HG03442 (cell line): Measurements from ENCODE around the gene FZD4.
"Not testable (repeated sequence)": the region's sequence is repeated elsewhere in the genome, so short reads cannot be mapped to it uniquely, and the experiment has no call there.

Experiments used
- ATAC-seq: cut with Tn5 transposase; IDR thresholded peaks from one replicate; pipeline ENCODE4 v1.9.1; 2021; ENCODE audit warnings: mild to moderate bottlenecking, moderate library complexity; ENCODE audit not compliant: unreplicated experiment

Gene FZD4

DNA sequence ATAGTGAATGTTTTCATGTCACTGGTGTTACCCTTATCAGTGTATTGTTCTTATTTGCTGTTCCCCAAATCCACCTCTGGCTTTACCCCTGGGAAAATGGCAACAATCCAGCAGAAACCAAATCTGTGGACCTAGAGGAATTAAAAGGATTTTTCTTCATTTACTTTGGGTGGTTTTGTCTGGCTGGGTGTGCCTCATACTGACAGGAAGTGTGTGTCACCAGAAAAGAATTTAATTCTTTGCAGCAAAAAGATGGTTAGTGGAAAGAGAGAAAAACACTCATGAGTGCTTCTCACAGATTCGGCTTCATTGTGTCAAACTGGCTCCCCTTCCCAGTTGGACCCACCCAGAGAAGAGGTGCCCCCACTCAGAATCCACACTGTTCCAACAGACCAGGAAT lies 38.9 kb downstream of the FZD4 start:
- ATAC-seq, result no peak

DNA sequence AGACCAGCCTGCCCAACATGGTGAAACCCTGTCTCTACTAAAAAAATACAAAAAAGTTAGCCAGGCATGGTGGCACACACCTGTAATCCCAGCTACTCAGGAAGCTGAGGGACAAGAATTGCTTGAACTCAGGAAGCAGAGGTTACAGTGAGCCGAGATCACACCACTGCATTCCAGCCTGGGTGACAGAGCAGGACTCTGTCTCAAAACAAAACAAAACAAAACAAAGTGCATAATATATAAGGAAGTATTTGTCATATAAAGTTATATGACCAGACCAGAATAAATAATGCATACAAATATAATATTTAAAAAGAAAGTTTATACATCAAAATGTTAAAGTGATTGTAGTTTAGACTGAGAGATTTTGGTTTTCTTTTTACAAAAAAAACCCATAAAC lies 39.3 kb downstream of the FZD4 start:
- ATAC-seq, result not testable (repeated sequence)

GRCh38 chr11:86914865-86915519 lies 40.2 kb downstream of the FZD4 start:
- no peak for ATAC-seq

DNA sequence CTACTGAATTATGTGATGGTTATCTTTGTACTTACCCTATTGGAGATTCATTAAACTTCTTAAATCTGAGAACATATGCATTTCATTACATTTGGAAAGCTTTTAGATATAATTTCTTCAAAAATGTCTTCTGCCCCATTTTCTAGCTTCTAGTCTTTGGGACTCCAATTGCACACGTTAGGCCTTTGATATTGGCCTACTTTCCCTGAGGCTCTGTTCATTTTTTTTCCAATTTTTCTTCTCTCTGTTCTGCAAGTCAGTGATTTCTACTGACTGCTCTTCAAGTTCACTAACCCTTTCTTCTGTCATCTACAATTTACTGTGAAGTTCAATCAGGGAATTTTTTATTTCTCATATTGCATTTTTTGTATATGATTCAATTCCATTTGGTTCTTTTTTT lies 43.0 kb downstream of the FZD4 start:
- no peak for ATAC-seq

GRCh38 chr11:86910592-86910991 lies 44.6 kb downstream of the FZD4 start:
- no peak for ATAC-seq

- ATAC-seq, result no peak
Observed at GRCh38 chr11:86906198-86906597, 49.0 kb downstream of the FZD4 start.

DNA sequence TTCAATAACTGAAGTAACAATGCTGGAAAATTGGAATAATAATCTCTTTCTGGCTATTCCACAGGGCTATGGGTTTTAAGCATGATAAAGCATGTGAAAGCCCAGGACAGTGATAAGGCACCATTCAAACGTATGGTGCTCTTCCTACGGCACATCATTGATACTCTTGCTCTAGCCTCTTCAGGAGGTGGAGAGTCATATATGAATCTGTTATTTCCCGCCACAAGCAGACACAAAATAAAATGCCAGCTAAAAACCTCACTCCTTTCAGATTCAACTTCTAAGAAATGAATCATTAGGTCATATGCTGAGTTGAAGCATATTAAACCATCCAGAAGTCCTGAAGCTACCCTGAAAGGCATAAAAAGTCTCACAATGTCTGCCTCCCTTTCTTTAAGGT lies 49.9 kb downstream of the FZD4 start:
- no peak for ATAC-seq

- ATAC-seq, result no peak
Observed at GRCh38 chr11:86904001-86904400, 51.2 kb downstream of the FZD4 start.

GRCh38 chr11:86902345-86902744 lies 52.9 kb downstream of the FZD4 start:
- no peak for ATAC-seq

GRCh38 chr11:86901599-86901998 lies 53.6 kb downstream of the FZD4 start:
- no peak for ATAC-seq

- no peak for ATAC-seq
Observed at GRCh38 chr11:86900162-86900561, 55.0 kb downstream of the FZD4 start.

GRCh38 chr11:86898689-86899088 lies 56.5 kb downstream of the FZD4 start:
- ATAC-seq, result no peak

GRCh38 chr11:86896441-86896841 lies 58.8 kb downstream of the FZD4 start:
- no peak for ATAC-seq
